ENCODE results near the gene MRPS22.
"Not testable (repeated sequence)": the region's sequence is repeated elsewhere in the genome, so short reads cannot be mapped to it uniquely, and the experiment has no call there.

The MRPS22 gene

GRCh38 chr3:139329364-139329850 lies 14.4 kb upstream of the MRPS22 start:
- H3K4me2 ChIP-seq (ENCODE audit: insufficient read depth, low read length) = peak overlapping the region; percentile 65
- TF ChIP-seq CTCF (IDR thresholded peaks at IDR 0.05; ENCODE audit: borderline replicate concordance, extremely low read depth, low read length, poor library complexity, severe bottlenecking) (peak; percentile 98), EZH2 (IDR thresholded peaks at IDR 0.05; ENCODE audit: borderline replicate concordance, low read depth, low read length, severe bottlenecking) (no peak)
- H3K9ac ChIP-seq (ENCODE audit: low read depth, low read length) = peak overlapping the region; percentile 8; the same call in 1 of the 2 replicates
- H3K4me1 ChIP-seq (ENCODE audit: insufficient read depth, low read length) = peaks cover 9% of the 10 kb centered on the region
- H3K36me3 ChIP-seq (ENCODE audit: insufficient read depth, low read length) = no peaks in the 10 kb centered on the region
- H4K20me1 ChIP-seq (ENCODE audit: insufficient read depth, low read length) = no peaks in the 10 kb centered on the region
- peak; percentile 84 for DNase-seq
- H3K27ac ChIP-seq (ENCODE audit: low read length) = no peak overlapping the region
- H3K27me3 ChIP-seq (ENCODE audit: insufficient read depth, low read length, poor library complexity) = peaks cover 3% of the 10 kb centered on the region
- H3K79me2 ChIP-seq (ENCODE audit: insufficient read depth, low read length) = no peaks in the 10 kb centered on the region
- H3K4me3 ChIP-seq (ENCODE audit: low read depth in 1 of 2, low read length in 2 of 2) = peak overlapping the region in 1 of 2 experiments; percentile 50; a peak in 2 of 4 replicates
- no peaks in the 10 kb centered on the region for H3K9me3 ChIP-seq (ENCODE audit: insufficient read depth, low read length, severe bottlenecking)
- peak; percentile 98 for ATAC-seq (ENCODE audit: insufficient read depth, low read depth)
- H2AFZ ChIP-seq (ENCODE audit: low read depth, low read length) = peak overlapping the region; percentile 59

DNA sequence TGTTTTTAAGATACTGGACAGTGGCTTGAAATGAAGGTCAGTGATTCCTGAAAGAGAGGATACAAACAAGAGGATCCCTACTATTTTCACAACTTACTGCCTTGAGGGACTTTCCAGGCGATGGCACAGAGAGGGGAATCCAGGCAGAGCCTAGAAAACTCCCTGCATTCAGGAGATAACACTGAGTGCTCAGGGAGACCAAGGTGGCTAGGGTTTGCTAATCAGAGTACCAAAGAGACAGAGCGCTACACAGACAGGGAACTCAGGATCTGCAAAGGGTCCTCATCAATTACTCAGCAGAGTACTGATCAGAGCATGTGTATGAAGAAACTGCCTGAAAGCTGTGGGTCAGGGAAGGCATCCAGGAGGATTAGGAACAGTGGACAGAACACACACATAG lies 11.7 kb upstream of the MRPS22 start:
- Histone ChIP-seq H2AFZ (ENCODE audit: low read depth, low read length) (no peak overlapping the region), H3K36me3 (ENCODE audit: insufficient read depth, low read length) (no peaks in the 10 kb centered on the region), H4K20me1 (ENCODE audit: insufficient read depth, low read length) (no peaks in the 10 kb centered on the region), H3K4me2 (ENCODE audit: insufficient read depth, low read length) (no peak overlapping the region), H3K27ac (ENCODE audit: low read length) (no peak overlapping the region), H3K27me3 (ENCODE audit: insufficient read depth, low read length, poor library complexity) (peaks cover 2% of the 10 kb centered on the region), H3K4me3 (ENCODE audit: low read depth in 1 of 2, low read length in 2 of 2) (no peak overlapping the region), H3K4me1 (ENCODE audit: insufficient read depth, low read length) (peaks cover 9% of the 10 kb centered on the region), H3K9ac (ENCODE audit: low read depth, low read length) (no peak overlapping the region), H3K9me3 (ENCODE audit: insufficient read depth, low read length, severe bottlenecking) (no peaks in the 10 kb centered on the region), H3K79me2 (ENCODE audit: insufficient read depth, low read length) (no peaks in the 10 kb centered on the region)
- TF ChIP-seq CTCF (IDR thresholded peaks at IDR 0.05; ENCODE audit: borderline replicate concordance, extremely low read depth, low read length, poor library complexity, severe bottlenecking) = no peak
- no peak for TF ChIP-seq EZH2 (IDR thresholded peaks at IDR 0.05; ENCODE audit: borderline replicate concordance, low read depth, low read length, severe bottlenecking)
- ATAC-seq (ENCODE audit: insufficient read depth, low read depth) (no peak), DNase-seq (no peak)

DNA sequence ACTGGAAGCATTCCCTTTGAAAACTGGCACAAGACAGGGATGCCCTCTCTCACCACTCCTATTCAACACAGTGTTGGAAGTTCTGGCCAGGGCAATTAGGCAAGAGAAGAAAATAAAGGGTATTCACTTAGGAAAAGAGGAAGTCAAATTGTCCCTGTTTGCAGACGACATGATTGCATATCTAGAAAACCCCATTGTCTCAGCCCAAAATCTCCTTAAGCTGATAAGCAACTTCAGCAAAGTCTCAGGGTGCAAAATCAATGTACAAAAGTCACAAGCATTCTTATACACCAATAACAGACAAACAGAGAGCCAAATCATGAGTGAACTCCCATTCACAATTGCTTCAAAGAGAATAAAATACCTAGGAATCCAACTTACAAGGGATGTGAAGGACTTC lies 9.1 kb upstream of the MRPS22 start:
- not testable (repeated sequence) for ATAC-seq (ENCODE audit: insufficient read depth, low read depth); H3K4me1 ChIP-seq (ENCODE audit: insufficient read depth, low read length); H3K9me3 ChIP-seq (ENCODE audit: insufficient read depth, low read length, severe bottlenecking); H3K4me2 ChIP-seq (ENCODE audit: insufficient read depth, low read length); H3K4me3 ChIP-seq (ENCODE audit: low read depth in 1 of 2, low read length in 2 of 2); H3K9ac ChIP-seq (ENCODE audit: low read depth, low read length); H3K27me3 ChIP-seq (ENCODE audit: insufficient read depth, low read length, poor library complexity); H3K27ac ChIP-seq (ENCODE audit: low read length); DNase-seq; H4K20me1 ChIP-seq (ENCODE audit: insufficient read depth, low read length); H3K36me3 ChIP-seq (ENCODE audit: insufficient read depth, low read length); H3K79me2 ChIP-seq (ENCODE audit: insufficient read depth, low read length); H2AFZ ChIP-seq (ENCODE audit: low read depth, low read length)

DNA sequence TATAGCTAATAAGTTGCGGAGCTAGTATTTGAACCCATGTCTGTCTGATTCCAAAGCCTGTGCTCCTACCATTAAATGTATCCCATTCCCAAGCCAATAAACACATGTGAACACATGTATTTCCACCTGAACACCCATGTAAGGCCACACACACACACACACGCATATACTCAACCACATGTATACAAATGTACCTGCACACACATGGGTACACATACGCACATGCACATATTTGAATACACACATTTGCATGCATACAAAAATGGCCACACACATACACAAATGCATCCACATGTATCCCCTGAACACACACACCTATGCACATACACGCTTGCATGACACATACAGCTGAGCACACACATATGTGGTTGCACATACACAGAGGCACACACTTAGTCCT lies 5.4 kb upstream of the MRPS22 start:
- no peak for ATAC-seq (ENCODE audit: insufficient read depth, low read depth)
- no peaks in the 10 kb centered on the region for H3K27me3 ChIP-seq (ENCODE audit: insufficient read depth, low read length, poor library complexity)
- no peak overlapping the region for H3K4me2 ChIP-seq (ENCODE audit: insufficient read depth, low read length)

More for the DNA sequence above, 5.4 kb upstream of the MRPS22 start:
- no peaks in the 10 kb centered on the region for H3K36me3 ChIP-seq (ENCODE audit: insufficient read depth, low read length)
- H3K4me1 ChIP-seq (ENCODE audit: insufficient read depth, low read length) = peaks cover 1% of the 10 kb centered on the region; the same call in 1 of the 2 replicates
- no peaks in the 10 kb centered on the region for H4K20me1 ChIP-seq (ENCODE audit: insufficient read depth, low read length)
- no peaks in the 10 kb centered on the region for H3K9me3 ChIP-seq (ENCODE audit: insufficient read depth, low read length, severe bottlenecking)
- TF ChIP-seq CTCF (IDR thresholded peaks at IDR 0.05; ENCODE audit: borderline replicate concordance, extremely low read depth, low read length, poor library complexity, severe bottlenecking) (no peak), EZH2 (IDR thresholded peaks at IDR 0.05; ENCODE audit: borderline replicate concordance, low read depth, low read length, severe bottlenecking) (no peak)
- no peak overlapping the region for H3K27ac ChIP-seq (ENCODE audit: low read length)
- no peak overlapping the region for H2AFZ ChIP-seq (ENCODE audit: low read depth, low read length)
- no peak for DNase-seq
- no peak overlapping the region for H3K4me3 ChIP-seq (ENCODE audit: low read depth in 1 of 2, low read length in 2 of 2)
- H3K79me2 ChIP-seq (ENCODE audit: insufficient read depth, low read length) = no peaks in the 10 kb centered on the region
- no peak overlapping the region for H3K9ac ChIP-seq (ENCODE audit: low read depth, low read length)

All from DND-41 (cell line).